ENCODE results near the gene KLF3. TPM values are rescaled to one million over a fixed set of nuclear protein-coding genes. Genes with fewer than 3 reads are reported as not detected.

The KLF3 gene
- total RNA-seq, 4 donors from 2014 or later, result 131 to 224 (median 142) TPM

- DNase-seq (ENCODE audit: low spot score in 2 of 2), result no peak
- TF ChIP-seq POLR2A (IDR thresholded peaks at IDR 0.05) (no peak), CTCF (IDR thresholded peaks at IDR 0.05) (no peak)
- no peak overlapping the region for H3K4me3 ChIP-seq (ENCODE audit: low read depth, poor library complexity, severe bottlenecking)
- WGBS, 2 donors, result 31 to 42% methylated on average over 8 of the region's 8 CpGs
- intact Hi-C loops (cut with DNase I; ENCODE audit: low total_unique reads), result no loop called here
These were observed 21.2 kb downstream of the KLF3 start for GRCh38 chr4:38684951-38685844.

GRCh38 chr4:38686682-38687081 lies 22.7 kb downstream of the KLF3 start:
- H3K4me3 ChIP-seq (ENCODE audit: low read depth, poor library complexity, severe bottlenecking), result no peak overlapping the region
- 50 to 54% methylated on average over 3 of the region's 3 CpGs for WGBS, 2 donors
- no peak for DNase-seq (ENCODE audit: low spot score in 2 of 2)
- TF ChIP-seq CTCF (IDR thresholded peaks at IDR 0.05), result no peak
- TF ChIP-seq POLR2A (IDR thresholded peaks at IDR 0.05), result no peak
- intact Hi-C loops (cut with DNase I; ENCODE audit: low total_unique reads), result no loop called here

GRCh38 chr4:38687571-38688011 lies 23.6 kb downstream of the KLF3 start:
- no peak for DNase-seq (ENCODE audit: low spot score in 2 of 2)
- intact Hi-C loops (cut with DNase I; ENCODE audit: low total_unique reads), result no loop called here
- TF ChIP-seq CTCF (IDR thresholded peaks at IDR 0.05) (no peak), POLR2A (IDR thresholded peaks at IDR 0.05) (no peak)

GRCh38 chr4:38688676-38689355 lies 24.8 kb downstream of the KLF3 start:
- TF ChIP-seq CTCF (IDR thresholded peaks at IDR 0.05), result no peak
- no peak for DNase-seq (ENCODE audit: low spot score in 2 of 2)
- WGBS, 2 donors, result 89 to 90% methylated on average over 26 of the region's 26 CpGs
- intact Hi-C loops (cut with DNase I; ENCODE audit: low total_unique reads), result no loop called here
- H3K4me3 ChIP-seq (ENCODE audit: low read depth, poor library complexity, severe bottlenecking), result no peak overlapping the region

More at GRCh38 chr4:38687571-38688011, 23.6 kb downstream of the KLF3 start:
- H3K4me3 ChIP-seq (ENCODE audit: low read depth, poor library complexity, severe bottlenecking), result no peak overlapping the region
- WGBS, 2 donors, result 51 to 63% methylated on average over 4 of the region's 4 CpGs

- no peak for TF ChIP-seq POLR2A (IDR thresholded peaks at IDR 0.05)
- TF ChIP-seq CTCF (IDR thresholded peaks at IDR 0.05), result no peak
- H3K4me3 ChIP-seq (ENCODE audit: low read depth, poor library complexity, severe bottlenecking), result no peak overlapping the region
- intact Hi-C loops (cut with DNase I; ENCODE audit: low total_unique reads), result no loop called here
- no peak for DNase-seq (ENCODE audit: low spot score in 2 of 2)
- WGBS, 2 donors, result 49 to 62% methylated on average over 9 of the region's 9 CpGs
These were observed 27.4 kb downstream of the KLF3 start for GRCh38 chr4:38691251-38692008.
